ENCODE data around the gene TCP11L2. TPM values are rescaled to one million over a fixed set of nuclear protein-coding genes. Genes with fewer than 3 reads are reported as not detected.

Gene TCP11L2
- total RNA-seq, 4 donors from 2014 or later: 35.4 to 59.8 (median 41.5) TPM

DNA sequence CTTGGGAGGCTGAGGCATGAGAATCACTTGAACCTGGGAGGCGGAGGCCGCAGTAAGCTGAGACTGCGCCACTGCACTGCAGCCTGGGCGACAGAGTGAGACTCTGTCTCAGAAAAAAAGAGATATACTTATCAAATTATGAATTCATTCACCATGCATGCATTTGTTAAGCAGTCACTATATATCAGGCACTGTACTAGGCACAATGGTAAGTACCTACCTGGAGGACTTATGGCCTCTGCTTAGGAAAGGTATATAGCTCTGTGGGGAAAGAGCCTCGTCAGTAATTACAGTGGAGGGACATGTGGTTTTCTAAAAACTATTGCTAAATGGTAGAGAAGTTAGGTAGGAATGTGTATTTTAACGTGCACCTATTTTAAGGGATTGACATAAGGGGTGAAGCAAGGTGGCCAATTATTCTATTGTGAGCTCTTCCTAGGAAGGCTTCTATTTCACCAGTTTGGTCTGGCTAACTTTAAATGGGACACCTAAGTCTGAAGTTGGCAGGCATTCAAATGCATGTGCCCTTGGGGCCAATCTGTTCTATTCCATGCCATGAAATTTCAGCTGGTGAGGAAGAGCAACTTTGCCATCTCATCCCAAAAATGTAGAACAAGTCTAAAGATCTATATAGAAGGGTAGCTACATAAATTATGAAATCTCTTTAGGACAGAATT, 15.0 kb downstream of the TCP11L2 start:
- H3K4me1 ChIP-seq: peaks cover 0 to 6% (median 0%) of the 10 kb centered on the region in 3 donors
- ATAC-seq: no peak
- TF ChIP-seq CTCF (IDR thresholded peaks at IDR 0.05) (no peak), POLR2AphosphoS5 (IDR thresholded peaks at IDR 0.05) (no peak), POLR2A (IDR thresholded peaks at IDR 0.05) (no peak), EP300 (IDR thresholded peaks at IDR 0.05) (no peak)
- H3K4me3 ChIP-seq: no peak overlapping the region
- H3K27ac ChIP-seq: no peak overlapping the region
- no peaks in the 10 kb centered on the region for H3K27me3 ChIP-seq
- WGBS, 2 donors (ENCODE audit: low coverage in 1 of 2): 57 to 91% methylated on average over 2 to 6 of the region's 6 CpGs
- no peaks in the 10 kb centered on the region for H3K9me3 ChIP-seq
- peaks cover 14 to 95% of the 10 kb centered on the region in 2 donors for H3K36me3 ChIP-seq

DNA sequence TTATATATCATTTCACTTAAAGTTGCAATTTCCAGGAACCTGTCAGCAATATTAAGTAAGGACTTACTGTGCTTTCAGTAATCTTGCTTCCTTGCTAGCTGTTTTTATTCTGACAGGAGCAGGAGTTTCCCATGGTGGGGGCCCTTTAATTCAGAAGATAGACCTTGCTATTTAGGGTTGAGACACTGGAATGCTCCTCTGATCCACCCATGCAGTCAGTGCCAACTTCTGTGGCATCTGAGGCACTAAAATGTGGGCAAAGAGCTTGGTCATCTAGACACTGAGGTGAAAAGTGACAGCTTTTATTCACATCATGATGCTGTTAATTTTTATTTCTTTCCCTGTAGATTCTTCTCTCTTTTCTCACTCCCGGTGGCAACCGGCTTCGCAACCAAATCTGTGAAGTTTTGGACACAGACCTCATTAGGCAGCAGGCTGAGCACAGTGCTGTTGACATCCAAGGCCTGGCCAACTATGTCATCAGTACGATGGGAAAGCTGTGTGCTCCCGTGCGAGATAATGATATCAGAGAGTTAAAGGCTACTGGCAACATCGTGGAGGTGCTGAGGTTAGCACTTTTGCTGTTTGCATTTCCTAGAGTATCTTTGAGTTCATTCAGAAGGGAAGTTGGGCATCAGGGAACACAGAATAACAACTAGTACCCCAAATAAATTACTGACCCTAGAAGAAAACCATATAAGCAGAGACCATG, 18.8 kb downstream of the TCP11L2 start:
- peak; percentile 63 for ATAC-seq
- 68% methylated on average over 7 of the region's 7 CpGs; no CpG with 5 or more reads in 1 of the 2 donors for WGBS, 2 donors (ENCODE audit: low coverage in 1 of 2)
- no peaks in the 10 kb centered on the region for H3K27me3 ChIP-seq
- no peak overlapping the region for H3K4me3 ChIP-seq
- H3K9me3 ChIP-seq: no peaks in the 10 kb centered on the region
- TF ChIP-seq EP300 (IDR thresholded peaks at IDR 0.05) (no peak), POLR2A (IDR thresholded peaks at IDR 0.05) (no peak), POLR2AphosphoS5 (IDR thresholded peaks at IDR 0.05) (no peak), CTCF (IDR thresholded peaks at IDR 0.05) (no peak)
- H3K27ac ChIP-seq: no peak overlapping the region
- peaks cover 21 to 97% of the 10 kb centered on the region in 2 donors for H3K36me3 ChIP-seq
- H3K4me1 ChIP-seq: peaks cover 0 to 6% (median 0%) of the 10 kb centered on the region in 3 donors

DNA sequence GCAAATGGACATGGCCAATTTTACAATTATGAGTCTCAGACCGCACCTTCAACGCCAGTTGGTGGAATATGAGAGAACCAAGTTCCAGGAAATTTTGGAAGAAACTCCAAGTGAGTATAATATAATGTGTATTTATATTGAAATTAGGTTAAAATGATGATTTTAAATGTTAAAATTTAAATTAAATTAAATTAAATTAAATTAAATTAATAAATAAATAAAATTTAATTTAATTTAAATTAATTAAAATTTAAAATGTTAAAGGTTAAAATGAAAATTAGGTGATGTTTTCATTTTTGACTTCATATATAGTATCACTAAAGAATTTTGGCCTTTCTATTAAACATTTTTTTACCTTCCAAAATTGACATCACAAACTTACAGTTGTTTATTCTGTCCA, 21.0 kb downstream of the TCP11L2 start:
- peaks cover 18 to 97% of the 10 kb centered on the region in 2 donors for H3K36me3 ChIP-seq
- H3K9me3 ChIP-seq: no peaks in the 10 kb centered on the region
- ATAC-seq: no peak
- no peaks in the 10 kb centered on the region for H3K4me1 ChIP-seq
- no peak overlapping the region for H3K27ac ChIP-seq
- WGBS, 2 donors (ENCODE audit: low coverage in 1 of 2): 93 to 95% methylated on average over 2 of the region's 2 CpGs
- no peak overlapping the region for H3K4me3 ChIP-seq
- TF ChIP-seq CTCF (IDR thresholded peaks at IDR 0.05): no peak
- TF ChIP-seq EP300 (IDR thresholded peaks at IDR 0.05): no peak
- TF ChIP-seq POLR2A (IDR thresholded peaks at IDR 0.05): no peak
- no peak for TF ChIP-seq POLR2AphosphoS5 (IDR thresholded peaks at IDR 0.05)
- no peaks in the 10 kb centered on the region for H3K27me3 ChIP-seq

DNA sequence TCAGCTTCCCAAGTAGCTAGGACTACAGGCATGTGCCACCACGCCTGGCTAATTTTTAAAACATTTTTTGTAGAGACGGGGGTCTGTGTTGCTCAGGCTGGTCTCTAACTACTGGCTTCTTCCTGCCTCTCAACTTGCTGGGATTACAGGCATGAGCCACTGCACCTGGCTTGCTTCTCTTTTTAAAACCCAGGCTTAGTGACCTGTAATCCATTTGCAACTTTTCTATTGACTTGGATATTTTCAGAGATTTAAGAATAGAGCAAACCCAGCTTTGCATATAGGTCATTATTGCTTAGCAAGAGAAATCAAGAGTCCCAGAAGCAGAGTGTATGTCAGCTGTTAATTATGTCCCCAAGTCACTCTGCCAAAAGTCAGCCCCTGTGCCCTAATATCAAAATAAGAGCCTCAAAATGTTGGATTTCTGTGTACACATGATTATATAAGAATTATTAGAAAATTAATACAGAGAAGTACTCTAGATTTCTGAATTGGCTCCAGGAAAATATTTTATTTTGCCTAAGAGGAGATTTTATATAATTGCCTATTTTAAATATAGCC, 24.9 kb downstream of the TCP11L2 start:
- TF ChIP-seq EP300 (IDR thresholded peaks at IDR 0.05) (no peak), CTCF (IDR thresholded peaks at IDR 0.05) (no peak), POLR2A (IDR thresholded peaks at IDR 0.05) (no peak), POLR2AphosphoS5 (IDR thresholded peaks at IDR 0.05) (no peak)
- Histone ChIP-seq H3K9me3 (no peaks in the 10 kb centered on the region), H3K27me3 (no peaks in the 10 kb centered on the region), H3K36me3 (peaks cover 7 to 97% of the 10 kb centered on the region in 2 donors), H3K27ac (no peak overlapping the region), H3K4me3 (no peak overlapping the region), H3K4me1 (peaks cover 0 to 5% (median 0%) of the 10 kb centered on the region in 3 donors)
- 73 to 100% methylated on average over 1 to 2 of the region's 2 CpGs for WGBS, 2 donors (ENCODE audit: low coverage in 1 of 2)
- no peak for ATAC-seq
